Tibial nerve (tissue), 3 donors: ENCODE data around the gene CTNNA2.

Experiments
- POLR2A ChIP-seq, 2 donors: fragments of 450-650 bp; IDR thresholded peaks; one replicate each; pipeline ENCODE4 v1.6.1; 2017; ENCODE audit warnings: antibody characterized with exemption in 2 of 2, mild to moderate bottlenecking in 2 of 2, moderate library complexity in 2 of 2
- TF ChIP-seq, protein P1 (sequence below), 5 experiments: fragments of 200-600 bp in 3 of 5; fragments of 450-650 bp in 2 of 5; sonication (generic) in 3 of 5; IDR thresholded peaks; one replicate each; pipeline ENCODE4 v1.5.1; 2016 to 2019; ENCODE audit warnings: antibody characterized with exemption in 5 of 5, mild to moderate bottlenecking in 3 of 5, moderate library complexity in 2 of 5

DNA sequence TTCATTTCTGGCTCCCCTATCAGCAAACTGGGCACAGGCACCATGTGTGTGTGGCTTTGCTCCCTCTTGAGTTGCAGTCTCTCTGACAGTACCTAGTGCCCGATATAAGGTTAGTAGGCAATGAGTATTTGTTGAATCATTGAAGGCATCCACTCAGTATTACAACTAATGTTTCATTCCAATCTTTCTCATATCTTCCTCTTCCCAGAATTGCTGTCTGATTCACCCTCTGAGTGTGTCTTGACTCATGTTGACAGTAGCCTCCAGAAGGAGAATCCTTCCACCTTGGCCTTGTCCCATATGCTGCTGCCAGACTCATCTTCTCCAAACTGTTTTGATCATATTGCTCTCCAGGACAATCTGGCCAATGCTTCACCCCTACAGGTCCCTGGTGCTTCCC is 589.2 kb downstream of the CTNNA2 start:
- TF ChIP-seq, protein P1, sequence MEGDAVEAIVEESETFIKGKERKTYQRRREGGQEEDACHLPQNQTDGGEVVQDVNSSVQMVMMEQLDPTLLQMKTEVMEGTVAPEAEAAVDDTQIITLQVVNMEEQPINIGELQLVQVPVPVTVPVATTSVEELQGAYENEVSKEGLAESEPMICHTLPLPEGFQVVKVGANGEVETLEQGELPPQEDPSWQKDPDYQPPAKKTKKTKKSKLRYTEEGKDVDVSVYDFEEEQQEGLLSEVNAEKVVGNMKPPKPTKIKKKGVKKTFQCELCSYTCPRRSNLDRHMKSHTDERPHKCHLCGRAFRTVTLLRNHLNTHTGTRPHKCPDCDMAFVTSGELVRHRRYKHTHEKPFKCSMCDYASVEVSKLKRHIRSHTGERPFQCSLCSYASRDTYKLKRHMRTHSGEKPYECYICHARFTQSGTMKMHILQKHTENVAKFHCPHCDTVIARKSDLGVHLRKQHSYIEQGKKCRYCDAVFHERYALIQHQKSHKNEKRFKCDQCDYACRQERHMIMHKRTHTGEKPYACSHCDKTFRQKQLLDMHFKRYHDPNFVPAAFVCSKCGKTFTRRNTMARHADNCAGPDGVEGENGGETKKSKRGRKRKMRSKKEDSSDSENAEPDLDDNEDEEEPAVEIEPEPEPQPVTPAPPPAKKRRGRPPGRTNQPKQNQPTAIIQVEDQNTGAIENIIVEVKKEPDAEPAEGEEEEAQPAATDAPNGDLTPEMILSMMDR (IDR thresholded peaks at IDR 0.05): no peak
- TF ChIP-seq POLR2A (IDR thresholded peaks at IDR 0.05): no peak
